UCSD-AML1 (cell line): ENCODE results near the gene WFDC2.

Experiments used
- DNase-seq: peaks from one replicate; lab custom pipeline; 2025; ENCODE audit not compliant: unreplicated experiment; lab: John Stamatoyannopoulos, UW

Gene WFDC2

DNA sequence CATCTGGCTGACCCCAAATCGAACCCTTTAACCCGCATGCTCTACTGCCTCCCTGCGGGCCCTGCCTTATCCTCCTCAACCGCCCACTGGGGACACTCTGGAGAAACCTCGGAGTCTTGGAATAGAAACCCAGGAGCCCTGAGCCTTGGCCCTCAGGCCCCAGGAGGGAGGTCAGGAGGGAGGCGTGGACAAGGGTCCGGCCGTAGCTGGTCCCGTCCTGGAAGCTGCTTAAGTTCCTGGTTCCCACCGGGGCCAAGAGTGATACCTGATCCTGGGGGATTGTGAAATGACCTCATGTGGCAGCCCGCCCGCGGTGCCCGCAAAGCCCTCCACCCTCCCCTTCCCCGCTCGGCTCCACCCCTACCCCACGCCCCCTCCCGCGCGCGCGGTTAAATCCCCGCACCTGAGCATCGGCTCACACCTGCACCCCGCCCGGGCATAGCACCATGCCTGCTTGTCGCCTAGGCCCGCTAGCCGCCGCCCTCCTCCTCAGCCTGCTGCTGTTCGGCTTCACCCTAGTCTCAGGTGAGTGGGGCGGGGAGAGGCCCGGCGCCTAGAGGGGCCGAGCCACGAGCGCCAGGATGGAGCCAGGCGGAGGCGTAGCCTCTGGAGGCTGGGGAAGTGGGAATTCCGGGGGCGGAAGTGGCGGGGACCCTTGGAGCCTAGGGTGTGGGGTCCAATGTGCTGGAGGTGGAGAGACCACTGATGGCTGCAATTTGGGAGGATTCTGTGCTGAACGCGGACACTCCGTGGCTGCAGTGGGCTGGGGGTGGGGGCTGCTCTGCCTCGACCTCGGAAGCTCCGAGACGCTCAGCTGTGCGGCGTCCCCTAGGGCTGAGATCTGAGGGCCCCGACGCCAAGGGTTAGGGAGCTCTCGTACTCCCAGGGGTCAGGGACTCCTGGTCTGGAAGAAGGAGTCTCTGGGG, at the start of gene WFDC2:
WFDC2 (plus strand) TSS at position 418 of the 926 bp plus-strand sequence; CDS start at position 447, 29 bp downstream.
- DNase-seq = no peak

GRCh38 chr20:45420125-45420524, 49.4 kb upstream of the WFDC2 start:
- DNase-seq = no peak

- no peak for DNase-seq
These were observed 45.9 kb upstream of the WFDC2 start for GRCh38 chr20:45423700-45424099.

DNA sequence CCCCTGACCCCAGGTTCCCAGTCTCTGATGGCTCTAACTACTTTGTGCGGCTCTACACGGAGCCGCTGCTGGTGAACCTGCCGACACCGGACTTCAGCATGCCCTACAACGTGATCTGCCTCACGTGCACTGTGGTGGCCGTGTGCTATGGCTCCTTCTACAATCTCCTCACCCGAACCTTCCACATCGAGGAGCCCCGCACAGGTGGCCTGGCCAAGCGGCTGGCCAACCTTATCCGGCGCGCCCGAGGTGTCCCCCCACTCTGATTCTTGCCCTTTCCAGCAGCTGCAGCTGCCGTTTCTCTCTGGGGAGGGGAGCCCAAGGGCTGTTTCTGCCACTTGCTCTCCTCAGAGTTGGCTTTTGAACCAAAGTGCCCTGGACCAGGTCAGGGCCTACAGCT, 44.0 kb upstream of the WFDC2 start:
- DNase-seq = no peak

DNA sequence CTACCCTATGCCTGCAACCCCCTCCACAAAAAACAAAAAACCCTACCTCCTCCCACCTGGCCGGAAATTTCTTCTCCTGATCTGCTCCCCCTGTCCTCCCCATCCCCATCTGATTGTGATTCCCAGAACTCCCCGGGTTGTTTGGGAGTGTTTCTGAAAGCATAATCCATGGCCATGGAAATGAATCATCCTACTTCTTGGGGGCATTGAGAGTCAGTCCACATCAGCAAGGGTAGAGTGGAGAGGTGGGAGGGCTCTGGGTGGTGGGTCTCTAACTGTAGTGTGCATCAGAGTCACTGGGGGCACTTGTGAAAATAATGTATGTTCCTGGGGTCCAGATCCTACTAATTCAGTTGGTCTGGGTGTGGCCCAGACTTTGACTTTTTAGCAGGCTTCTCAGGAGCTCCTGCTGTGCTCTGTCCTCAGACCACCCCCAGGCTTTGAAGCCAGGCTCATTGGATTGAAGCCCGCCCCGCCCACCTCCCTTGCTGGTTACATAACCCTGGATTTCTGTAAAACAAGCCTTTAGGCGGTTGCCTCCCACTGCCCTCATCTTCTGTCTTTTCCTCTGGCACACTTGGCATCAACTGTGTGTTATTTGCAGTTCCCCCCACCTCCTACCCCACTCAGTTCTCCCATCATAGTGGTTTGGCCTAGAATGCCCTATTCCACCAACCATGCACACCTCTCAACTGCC, 43.1 kb upstream of the WFDC2 start:
- DNase-seq = no peak

DNA sequence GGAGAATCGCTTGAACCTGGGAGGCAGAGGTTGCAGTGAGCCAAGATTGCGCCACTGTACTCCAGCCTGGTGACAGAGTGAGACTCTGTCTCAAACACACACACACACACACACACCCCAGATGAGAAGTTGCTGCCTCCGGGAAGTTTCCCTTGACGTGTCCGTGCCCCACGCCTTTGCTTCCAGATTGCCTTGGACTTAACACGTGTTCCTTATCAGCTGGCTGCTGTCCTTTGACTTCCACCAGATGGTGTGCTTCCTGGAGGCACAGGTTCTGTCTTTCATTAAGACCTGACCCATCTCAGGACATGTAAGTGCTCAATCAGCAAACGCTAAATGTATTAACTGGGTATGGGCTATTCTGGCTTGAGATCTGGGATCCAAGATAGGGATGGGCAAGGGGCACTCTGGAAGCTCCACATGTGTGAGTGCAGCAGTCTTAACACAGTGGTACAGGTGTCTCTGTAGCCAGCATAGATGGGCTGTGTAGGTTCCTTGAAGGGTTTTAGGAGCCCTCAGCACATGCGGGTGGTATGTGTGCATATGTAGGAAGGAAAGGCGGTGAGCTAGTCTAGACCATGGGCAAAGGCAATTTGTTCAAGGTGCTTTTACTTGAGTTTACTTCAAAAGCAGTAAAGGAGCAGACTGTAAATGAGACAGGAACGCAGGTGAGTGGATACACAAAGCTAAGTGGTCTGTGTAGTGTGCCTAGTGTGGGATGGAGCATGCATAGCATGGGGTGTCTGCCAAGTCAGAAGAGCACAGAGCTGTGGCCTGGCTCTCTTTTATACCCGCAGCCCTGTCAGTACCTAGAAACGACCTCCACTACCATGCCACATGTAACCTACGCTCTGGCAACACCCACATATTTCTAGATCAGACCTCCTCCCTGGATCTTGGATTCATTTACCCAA, 42.1 kb upstream of the WFDC2 start:
- no peak for DNase-seq

GRCh38 chr20:45429618-45430017, 39.9 kb upstream of the WFDC2 start:
- no peak for DNase-seq

- DNase-seq = peak; percentile 33
These were observed 37.3 kb upstream of the WFDC2 start for GRCh38 chr20:45432294-45432693.

GRCh38 chr20:45433316-45433715, 36.2 kb upstream of the WFDC2 start:
- no peak for DNase-seq

DNA sequence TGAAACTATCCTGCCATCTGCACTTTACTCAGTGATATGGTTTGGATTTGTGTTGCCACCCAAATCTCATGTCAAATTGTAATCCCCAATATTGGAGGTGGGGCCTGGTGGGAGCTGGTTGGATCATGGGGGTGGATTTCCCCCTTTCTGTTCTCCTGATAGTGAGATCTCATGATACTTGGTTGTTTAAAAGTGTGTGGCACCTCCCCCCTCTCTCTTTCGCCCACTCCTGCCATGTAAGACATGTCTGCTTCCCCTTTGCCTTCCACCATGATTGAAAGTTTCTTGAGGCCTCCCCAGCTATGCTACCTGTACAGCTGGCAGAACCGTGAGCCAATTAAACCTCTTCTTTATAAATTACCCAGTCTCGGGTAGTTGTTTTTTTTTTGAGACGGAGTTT, 35.6 kb upstream of the WFDC2 start:
- no peak for DNase-seq

- peak; percentile 86 for DNase-seq
These were observed 32.6 kb upstream of the WFDC2 start for GRCh38 chr20:45436732-45437485.

DNA sequence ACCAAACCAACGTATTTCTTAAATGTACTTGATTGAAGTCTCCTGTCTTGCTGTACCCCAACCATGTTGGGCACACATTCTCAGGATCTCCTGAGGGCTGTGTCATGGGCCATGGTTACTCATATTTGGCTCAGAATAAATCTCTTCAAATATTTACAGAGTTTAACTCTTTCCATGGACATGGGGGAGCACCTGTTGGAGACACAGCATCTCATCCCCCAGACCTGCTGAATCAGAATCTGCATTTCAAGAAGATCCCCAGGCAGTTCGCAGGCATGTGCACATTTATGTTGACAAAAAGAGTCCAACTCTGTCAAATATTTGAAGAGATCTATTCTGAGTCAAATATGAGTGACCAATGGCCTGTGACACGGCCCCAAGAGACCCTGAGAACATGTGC, 29.1 kb upstream of the WFDC2 start:
- no peak for DNase-seq

GRCh38 chr20:45440891-45441685, 28.5 kb upstream of the WFDC2 start:
- no peak for DNase-seq

- DNase-seq = no peak
These were observed 27.8 kb upstream of the WFDC2 start for GRCh38 chr20:45441746-45442145.

DNA sequence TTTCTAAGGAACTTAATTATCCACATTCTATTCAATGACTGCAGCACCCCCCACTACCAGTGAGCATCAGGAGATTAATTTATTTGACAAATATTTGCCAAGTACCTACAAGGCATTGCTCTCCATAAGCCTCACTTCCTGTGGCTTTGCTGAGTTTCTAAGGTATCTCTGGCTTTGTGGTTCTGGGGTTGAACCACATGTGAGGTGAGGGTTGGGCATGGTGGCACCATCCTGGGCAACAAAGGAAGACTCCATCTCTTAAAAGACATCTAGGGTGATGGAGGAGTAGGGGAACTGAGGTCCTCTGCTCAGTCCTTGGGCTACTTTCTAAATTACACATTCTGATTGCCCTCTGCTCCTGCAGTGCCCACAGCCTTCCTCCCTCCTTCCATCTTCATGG, 25.5 kb upstream of the WFDC2 start:
- DNase-seq = no peak

- DNase-seq = peak; percentile 45
These were observed 23.6 kb upstream of the WFDC2 start for GRCh38 chr20:45445805-45446562.

- DNase-seq = no peak
These were observed 21.3 kb upstream of the WFDC2 start for GRCh38 chr20:45448270-45448669.

- DNase-seq = no peak
These were observed 20.0 kb upstream of the WFDC2 start for GRCh38 chr20:45449528-45449927.
